ENCODE measurements around the gene ALKAL2. TPM values are rescaled to one million over a fixed set of nuclear protein-coding genes. Genes with fewer than 3 reads are reported as not detected.

The ALKAL2 gene
- polyA plus RNA-seq, 3 donors = 11.0 to 28.8 (median 16.4) TPM

- H3K27ac ChIP-seq (ENCODE audit: low read depth, low read length) = no peak overlapping the region
- WGBS, 3 donors = 90 to 91% (median 90%) methylated on average over 9 of the region's 9 CpGs
These were observed 17.5 kb upstream of the ALKAL2 start for GRCh38 chr2:305366-305765.

- WGBS, 3 donors = 38 to 80% (median 71%) methylated on average over 3 of the region's 3 CpGs
These were observed 8.5 kb upstream of the ALKAL2 start for GRCh38 chr2:296354-296753.

GRCh38 chr2:295090-295489, 7.2 kb upstream of the ALKAL2 start:
- H3K27ac ChIP-seq (ENCODE audit: low read depth, low read length) = no peak overlapping the region
- WGBS, 3 donors = 71 to 82% (median 76%) methylated on average over 5 of the region's 5 CpGs

More at GRCh38 chr2:296354-296753, 8.5 kb upstream of the ALKAL2 start:
- H3K27ac ChIP-seq (ENCODE audit: low read depth, low read length) = no peak overlapping the region

- WGBS, 3 donors = 6 to 9% (median 8%) methylated on average over 15 of the region's 15 CpGs
- no peak overlapping the region for H3K27ac ChIP-seq (ENCODE audit: low read depth, low read length)
These were observed 2.3 kb upstream of the ALKAL2 start for GRCh38 chr2:290090-290722.

- no peak overlapping the region for H3K27ac ChIP-seq (ENCODE audit: low read depth, low read length)
- WGBS, 3 donors = 0 to 1% (median 1%) methylated on average over 54 to 60 of the region's 60 CpGs
These were observed 1.6 kb upstream of the ALKAL2 start for GRCh38 chr2:289362-290089.

GRCh38 chr2:288758-289361, 969 bp upstream of the ALKAL2 start:
- H3K27ac ChIP-seq (ENCODE audit: low read depth, low read length) = no peak overlapping the region
- WGBS, 3 donors = 2 to 4% (median 3%) methylated on average over 32 to 37 of the region's 42 CpGs

GRCh38 chr2:287471-287885, 413 bp downstream of the ALKAL2 start:
- no peak overlapping the region for H3K27ac ChIP-seq (ENCODE audit: low read depth, low read length)
- 0 to 2% (median 1%) methylated on average over 26 to 46 of the region's 46 CpGs for WGBS, 3 donors

GRCh38 chr2:286774-287392, 1.0 kb downstream of the ALKAL2 start:
- no peak overlapping the region for H3K27ac ChIP-seq (ENCODE audit: low read depth, low read length)

GRCh38 chr2:286035-286434, 1.9 kb downstream of the ALKAL2 start:
- H3K27ac ChIP-seq (ENCODE audit: low read depth, low read length) = no peak overlapping the region
- 80 to 92% (median 87%) methylated on average over 6 of the region's 6 CpGs for WGBS, 3 donors

More at GRCh38 chr2:286774-287392, 1.0 kb downstream of the ALKAL2 start:
- WGBS, 3 donors = 20 to 35% (median 24%) methylated on average over 20 of the region's 20 CpGs

GRCh38 chr2:285531-285930, 2.4 kb downstream of the ALKAL2 start:
- WGBS, 3 donors = 68 to 79% (median 74%) methylated on average over 1 of the region's 1 CpG
- H3K27ac ChIP-seq (ENCODE audit: low read depth, low read length) = no peak overlapping the region

- no peak overlapping the region for H3K27ac ChIP-seq (ENCODE audit: low read depth, low read length)
- WGBS, 3 donors = 75 to 82% (median 76%) methylated on average over 13 of the region's 13 CpGs
These were observed 2.9 kb downstream of the ALKAL2 start for GRCh38 chr2:284896-285492.

- no peak overlapping the region for H3K27ac ChIP-seq (ENCODE audit: low read depth, low read length)
- 90 to 96% (median 90%) methylated on average over 4 of the region's 4 CpGs for WGBS, 3 donors
These were observed 3.7 kb downstream of the ALKAL2 start for GRCh38 chr2:283996-284794.

- H3K27ac ChIP-seq (ENCODE audit: low read depth, low read length) = no peak overlapping the region
- 93 to 96% (median 94%) methylated on average over 12 of the region's 12 CpGs for WGBS, 3 donors
These were observed 5.3 kb downstream of the ALKAL2 start for GRCh38 chr2:282371-283263.

GRCh38 chr2:281381-281780, 6.5 kb downstream of the ALKAL2 start:
- WGBS, 3 donors = 89 to 96% (median 93%) methylated on average over 9 of the region's 9 CpGs
- H3K27ac ChIP-seq (ENCODE audit: low read depth, low read length) = no peak overlapping the region

- 30 to 90% (median 85%) methylated on average over 7 of the region's 7 CpGs for WGBS, 3 donors
- no peak overlapping the region for H3K27ac ChIP-seq (ENCODE audit: low read depth, low read length)
These were observed 7.2 kb downstream of the ALKAL2 start for GRCh38 chr2:280650-281110.

- WGBS, 3 donors = 37 to 91% (median 85%) methylated on average over 4 of the region's 4 CpGs
- no peak overlapping the region for H3K27ac ChIP-seq (ENCODE audit: low read depth, low read length)
These were observed 7.8 kb downstream of the ALKAL2 start for GRCh38 chr2:279956-280649.

Data from adipose tissue (tissue), 3 donors.